Activated T-cell treated with anti-CD3 and anti-CD28 coated beads, Interleukin-2, amount 50 U/mL, for 4 hours (primary cell): Measurements from ENCODE around the gene SOX8. TPM values are rescaled to one million over a fixed set of nuclear protein-coding genes. Genes with fewer than 3 reads are reported as not detected.
A peak's percentile ranks its signal among the peaks of the same experiment; 100 is the strongest.

Experiments
- ATAC-seq, 2 donors: fragments of 200-7000 bp; cut with Tn5 transposase; one replicate each; pipeline ENCODE4 v1.10.0; 2021
- DNase-seq: peaks from one replicate; pipeline ENCODE4 v3.0.0-alpha.2; 2020
- H3K27me3 Mint-ChIP-seq: one replicate; pipeline ENCODE4 v1.8.0; 2021; ENCODE audit warnings: low read depth, mixed read lengths
- H3K36me3 Mint-ChIP-seq: one replicate; pipeline ENCODE4 v1.8.0; 2022; ENCODE audit warnings: mixed read lengths; ENCODE audit not compliant: insufficient read depth
- H3K4me1 Mint-ChIP-seq: one replicate; pipeline ENCODE4 v1.8.0; 2021; ENCODE audit warnings: low read depth, mixed read lengths
- H3K4me3 Mint-ChIP-seq: one replicate; pipeline ENCODE4 v1.8.0; 2021; ENCODE audit warnings: mild to moderate bottlenecking, moderate library complexity, mixed read lengths
- H3K9me3 Mint-ChIP-seq: one replicate; pipeline ENCODE4 v1.8.0; 2021; ENCODE audit warnings: mixed read lengths
- total RNA-seq, 3 donors: library from RNA; stranded (reverse); gene quantifications; one replicate each; pipeline ENCODE4 v1.2.1, GENCODE V29; 2021

SOX8 gene
- total RNA-seq, 3 donors from 2014 or later, result 2.6 to 4.0 (median 3.5) TPM

- ATAC-seq, result no peak
- peak overlapping the region; percentile 60 for H3K4me3 Mint-ChIP-seq
- peaks cover 9% of the 10 kb centered on the region for H3K4me1 Mint-ChIP-seq
- peaks cover 5% of the 10 kb centered on the region for H3K27me3 Mint-ChIP-seq
- no peaks in the 10 kb centered on the region for H3K9me3 Mint-ChIP-seq
- no peaks in the 10 kb centered on the region for H3K36me3 Mint-ChIP-seq
- DNase-seq, result no peak
Measured at GRCh38 chr16:983044-984030, 1.8 kb downstream of the SOX8 start.

- Mint-ChIP-seq H3K27me3 (peaks cover 5% of the 10 kb centered on the region), H3K36me3 (no peaks in the 10 kb centered on the region), H3K4me1 (peaks cover 9% of the 10 kb centered on the region), H3K9me3 (no peaks in the 10 kb centered on the region), H3K4me3 (no peak overlapping the region)
- DNase-seq (no peak), ATAC-seq (no peak)
Measured at GRCh38 chr16:984121-984694, 2.6 kb downstream of the SOX8 start.

GRCh38 chr16:984736-985636 is 3.4 kb downstream of the SOX8 start:
- H3K4me1 Mint-ChIP-seq, result peaks cover 7% of the 10 kb centered on the region

GRCh38 chr16:985646-986400 is 4.3 kb downstream of the SOX8 start:
- ATAC-seq, result no peak
- no peak for DNase-seq
- H3K4me1 Mint-ChIP-seq, result peaks cover 7% of the 10 kb centered on the region
- H3K4me3 Mint-ChIP-seq, result no peak overlapping the region
- no peaks in the 10 kb centered on the region for H3K9me3 Mint-ChIP-seq
- no peaks in the 10 kb centered on the region for H3K36me3 Mint-ChIP-seq
- peaks cover 5% of the 10 kb centered on the region for H3K27me3 Mint-ChIP-seq

More at GRCh38 chr16:984736-985636, 3.4 kb downstream of the SOX8 start:
- no peak for DNase-seq
- Mint-ChIP-seq H3K27me3 (peaks cover 5% of the 10 kb centered on the region), H3K4me3 (no peak overlapping the region), H3K9me3 (no peaks in the 10 kb centered on the region), H3K36me3 (no peaks in the 10 kb centered on the region)
- ATAC-seq, result no peak

GRCh38 chr16:986411-986810 is 4.8 kb downstream of the SOX8 start:
- ATAC-seq (peak; percentile 30 to 54), DNase-seq (no peak)
- Mint-ChIP-seq H3K9me3 (no peaks in the 10 kb centered on the region), H3K4me1 (peaks cover 7% of the 10 kb centered on the region), H3K4me3 (no peak overlapping the region), H3K27me3 (peaks cover 5% of the 10 kb centered on the region), H3K36me3 (no peaks in the 10 kb centered on the region)

- DNase-seq (no peak), ATAC-seq (no peak)
- H3K36me3 Mint-ChIP-seq, result no peaks in the 10 kb centered on the region
- H3K27me3 Mint-ChIP-seq, result peaks cover 5% of the 10 kb centered on the region
- no peak overlapping the region for H3K4me3 Mint-ChIP-seq
- peaks cover 7% of the 10 kb centered on the region for H3K4me1 Mint-ChIP-seq
- H3K9me3 Mint-ChIP-seq, result no peaks in the 10 kb centered on the region
Measured at GRCh38 chr16:986925-987582, 5.5 kb downstream of the SOX8 start.

GRCh38 chr16:987906-988305 is 6.3 kb downstream of the SOX8 start:
- peaks cover 2% of the 10 kb centered on the region for H3K27me3 Mint-ChIP-seq
- no peak overlapping the region for H3K4me3 Mint-ChIP-seq
- peaks cover 5% of the 10 kb centered on the region for H3K4me1 Mint-ChIP-seq
- DNase-seq (no peak), ATAC-seq (no peak)
- no peaks in the 10 kb centered on the region for H3K36me3 Mint-ChIP-seq
- no peaks in the 10 kb centered on the region for H3K9me3 Mint-ChIP-seq

GRCh38 chr16:988471-989353 is 7.1 kb downstream of the SOX8 start:
- no peak overlapping the region for H3K4me3 Mint-ChIP-seq
- ATAC-seq (no peak), DNase-seq (no peak)
- H3K27me3 Mint-ChIP-seq, result no peaks in the 10 kb centered on the region
- H3K4me1 Mint-ChIP-seq, result peaks cover 3% of the 10 kb centered on the region
- H3K9me3 Mint-ChIP-seq, result no peaks in the 10 kb centered on the region
- H3K36me3 Mint-ChIP-seq, result no peaks in the 10 kb centered on the region

GRCh38 chr16:989354-989814 is 7.8 kb downstream of the SOX8 start:
- Mint-ChIP-seq H3K9me3 (no peaks in the 10 kb centered on the region), H3K27me3 (no peaks in the 10 kb centered on the region), H3K36me3 (no peaks in the 10 kb centered on the region), H3K4me3 (no peak overlapping the region), H3K4me1 (peaks cover 3% of the 10 kb centered on the region)
- ATAC-seq (no peak), DNase-seq (no peak)

GRCh38 chr16:990516-991291 is 9.1 kb downstream of the SOX8 start:
- Mint-ChIP-seq H3K4me3 (no peak overlapping the region), H3K9me3 (no peaks in the 10 kb centered on the region), H3K27me3 (no peaks in the 10 kb centered on the region), H3K36me3 (no peaks in the 10 kb centered on the region), H3K4me1 (peaks cover 15% of the 10 kb centered on the region)
- DNase-seq (no peak), ATAC-seq (no peak)

GRCh38 chr16:991345-991744 is 9.8 kb downstream of the SOX8 start:
- ATAC-seq, result no peak
- Mint-ChIP-seq H3K4me1 (peaks cover 20% of the 10 kb centered on the region), H3K9me3 (no peaks in the 10 kb centered on the region), H3K4me3 (no peak overlapping the region), H3K36me3 (no peaks in the 10 kb centered on the region), H3K27me3 (no peaks in the 10 kb centered on the region)
- DNase-seq, result no peak

- Mint-ChIP-seq H3K4me1 (peaks cover 22% of the 10 kb centered on the region), H3K36me3 (no peaks in the 10 kb centered on the region), H3K9me3 (no peaks in the 10 kb centered on the region), H3K4me3 (no peak overlapping the region), H3K27me3 (no peaks in the 10 kb centered on the region)
- DNase-seq, result no peak
- ATAC-seq, result no peak
Measured at GRCh38 chr16:991773-992172, 10.2 kb downstream of the SOX8 start.
